OCI-LY1 (cell line): ENCODE data around the gene SORBS2.

ENCODE experiments used
- H2AFZ ChIP-seq: fragments of 200-600 bp; sonication (generic), shearing (Covaris generic); 2 replicates; pipeline ENCODE4 v1.6.0; 2014; ENCODE audit warnings: antibody characterized with exemption, mild to moderate bottlenecking, low read length
- H3F3A ChIP-seq: fragments of 200-600 bp; sonication (generic), shearing (Covaris generic); 2 replicates; pipeline ENCODE4 v1.6.0; 2014; ENCODE audit warnings: mild to moderate bottlenecking, antibody characterized with exemption, low read length, moderate library complexity; ENCODE audit not compliant: insufficient read depth
- H3K27ac ChIP-seq: fragments of 200-600 bp; sonication (generic); 2 replicates; pipeline ENCODE4 v1.5.1; 2014; ENCODE audit warnings: low read length, mixed run types, mild to moderate bottlenecking, low read depth; ENCODE audit not compliant: poor library complexity, severe bottlenecking
- H3K27me3 ChIP-seq: fragments of 200-600 bp; sonication (generic); 2 replicates; pipeline ENCODE4 v1.6.0; 2014; ENCODE audit warnings: antibody characterized with exemption, mild to moderate bottlenecking, low read length, moderate library complexity; ENCODE audit not compliant: insufficient read depth
- H3K36me3 ChIP-seq: fragments of 200-600 bp; sonication (generic); 2 replicates; pipeline ENCODE4 v1.6.1; 2014; ENCODE audit warnings: mild to moderate bottlenecking, antibody characterized with exemption, low read length, moderate library complexity, mixed read lengths; ENCODE audit not compliant: insufficient read depth
- H3K4me1 ChIP-seq: fragments of 200-600 bp; sonication (generic); 2 replicates; pipeline ENCODE4 v1.5.1; 2014; ENCODE audit warnings: mild to moderate bottlenecking, low read length, moderate library complexity; ENCODE audit not compliant: insufficient read depth, severe bottlenecking
- H3K4me2 ChIP-seq: fragments of 200-600 bp; sonication (generic), shearing (Covaris generic); 2 replicates; pipeline ENCODE4 v1.6.1; 2014; ENCODE audit warnings: low read length
- H3K4me3 ChIP-seq: fragments of 200-600 bp; sonication (generic); 2 replicates; pipeline ENCODE4 v1.5.1; 2014; ENCODE audit warnings: low read length, low read depth, mild to moderate bottlenecking, mixed read lengths; ENCODE audit not compliant: poor library complexity, severe bottlenecking
- H3K79me2 ChIP-seq: fragments of 200-600 bp; shearing (Covaris generic); 2 replicates; pipeline ENCODE4 v1.6.1; 2016; ENCODE audit warnings: mixed run types, low read length, mixed read lengths; ENCODE audit not compliant: insufficient read depth
- H3K9ac ChIP-seq: fragments of 200-600 bp; sonication (generic), shearing (Covaris generic); 2 replicates; pipeline ENCODE4 v1.6.1; 2014; ENCODE audit warnings: mild to moderate bottlenecking, low read length, mixed read lengths
- H3K9me2 ChIP-seq: fragments of 200-600 bp; sonication (generic), shearing (Covaris generic); 2 replicates; pipeline ENCODE4 v1.6.1; 2014; ENCODE audit warnings: low read depth, mild to moderate bottlenecking, low read length, mixed read lengths
- H3K9me3 ChIP-seq: fragments of 200-600 bp; shearing (Covaris generic); 2 replicates; pipeline ENCODE4 v1.6.1; 2014; ENCODE audit warnings: low read length, mixed read lengths
- H4K20me1 ChIP-seq: fragments of 200-600 bp; sonication (generic), shearing (Covaris generic); 2 replicates; pipeline ENCODE4 v1.6.0; 2016; ENCODE audit warnings: mild to moderate bottlenecking, low read length; ENCODE audit not compliant: insufficient read depth
- EZH2 ChIP-seq: fragments of 200-600 bp; sonication (generic), shearing (Covaris generic); IDR thresholded peaks from 2 replicates; pipeline ENCODE4 v1.8.0; 2017; ENCODE audit warnings: borderline replicate concordance, mixed run types, mild to moderate bottlenecking, antibody characterized with exemption, low read length, moderate library complexity, mixed read lengths
- TF ChIP-seq, protein P1 (sequence below): fragments of 200-600 bp; sonication (generic), shearing (Covaris generic); IDR thresholded peaks from 2 replicates; pipeline ENCODE4 v1.5.1; 2017; ENCODE audit warnings: mild to moderate bottlenecking, antibody characterized with exemption, low read length, moderate library complexity, mixed read lengths

Gene SORBS2

GRCh38 chr4:185734214-185734613, 77.8 kb downstream of the SORBS2 start:
- H3K4me1 ChIP-seq: peaks cover 30% of the 10 kb centered on the region
- H3K4me2 ChIP-seq: peak overlapping the region; percentile 14; the same call in 1 of the 2 replicates
- no peaks in the 10 kb centered on the region for H3K9me2 ChIP-seq
- H3K79me2 ChIP-seq: no peaks in the 10 kb centered on the region
- no peak overlapping the region for H2AFZ ChIP-seq
- H3F3A ChIP-seq: no peaks in the 10 kb centered on the region
- H3K36me3 ChIP-seq: peaks cover 29% of the 10 kb centered on the region
- no peak overlapping the region for H3K27ac ChIP-seq
- H3K9ac ChIP-seq: no peak overlapping the region
- H3K27me3 ChIP-seq: no peaks in the 10 kb centered on the region
- no peak overlapping the region for H3K4me3 ChIP-seq
- no peak for TF ChIP-seq EZH2
- TF ChIP-seq, protein P1, sequence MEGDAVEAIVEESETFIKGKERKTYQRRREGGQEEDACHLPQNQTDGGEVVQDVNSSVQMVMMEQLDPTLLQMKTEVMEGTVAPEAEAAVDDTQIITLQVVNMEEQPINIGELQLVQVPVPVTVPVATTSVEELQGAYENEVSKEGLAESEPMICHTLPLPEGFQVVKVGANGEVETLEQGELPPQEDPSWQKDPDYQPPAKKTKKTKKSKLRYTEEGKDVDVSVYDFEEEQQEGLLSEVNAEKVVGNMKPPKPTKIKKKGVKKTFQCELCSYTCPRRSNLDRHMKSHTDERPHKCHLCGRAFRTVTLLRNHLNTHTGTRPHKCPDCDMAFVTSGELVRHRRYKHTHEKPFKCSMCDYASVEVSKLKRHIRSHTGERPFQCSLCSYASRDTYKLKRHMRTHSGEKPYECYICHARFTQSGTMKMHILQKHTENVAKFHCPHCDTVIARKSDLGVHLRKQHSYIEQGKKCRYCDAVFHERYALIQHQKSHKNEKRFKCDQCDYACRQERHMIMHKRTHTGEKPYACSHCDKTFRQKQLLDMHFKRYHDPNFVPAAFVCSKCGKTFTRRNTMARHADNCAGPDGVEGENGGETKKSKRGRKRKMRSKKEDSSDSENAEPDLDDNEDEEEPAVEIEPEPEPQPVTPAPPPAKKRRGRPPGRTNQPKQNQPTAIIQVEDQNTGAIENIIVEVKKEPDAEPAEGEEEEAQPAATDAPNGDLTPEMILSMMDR: no peak
- H3K9me3 ChIP-seq: no peaks in the 10 kb centered on the region
- no peaks in the 10 kb centered on the region for H4K20me1 ChIP-seq

DNA sequence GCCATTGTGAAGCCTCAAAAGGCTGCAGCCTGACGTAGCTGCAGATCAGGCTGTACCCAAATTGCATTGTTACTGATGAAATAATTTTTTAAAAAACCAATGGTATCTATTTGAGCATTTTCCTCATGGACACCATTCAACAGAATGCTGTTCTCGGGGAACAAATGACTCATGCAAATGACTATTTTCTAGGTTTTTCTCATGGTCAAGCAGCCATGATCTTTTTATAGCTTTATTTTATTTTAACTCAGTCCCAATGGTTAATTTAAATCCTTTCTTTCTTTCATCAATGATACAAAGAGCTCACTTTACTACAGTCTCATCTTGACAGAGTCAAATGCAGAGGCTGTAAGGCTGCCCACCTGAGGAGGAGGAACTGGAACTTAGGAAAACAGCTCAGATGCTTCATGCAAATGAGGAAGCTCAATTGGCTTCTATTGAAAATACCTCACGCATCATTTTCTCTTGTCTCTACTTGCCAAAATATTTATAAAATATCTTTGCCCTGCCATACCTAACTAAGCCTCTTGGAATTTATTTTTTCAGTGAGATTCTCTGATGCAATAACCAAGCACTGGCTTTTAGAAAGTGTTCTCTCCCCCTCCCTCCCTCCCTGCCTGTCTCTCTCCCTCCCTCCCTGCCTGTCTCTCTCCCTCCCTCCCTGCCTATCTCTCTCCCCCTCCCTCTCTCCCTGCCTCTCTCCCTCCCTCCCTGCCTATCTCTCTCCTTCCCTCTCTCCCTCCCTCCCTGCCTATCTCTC, 81.0 kb downstream of the SORBS2 start:
- H3K27me3 ChIP-seq: no peaks in the 10 kb centered on the region
- no peaks in the 10 kb centered on the region for H3F3A ChIP-seq
- H4K20me1 ChIP-seq: no peaks in the 10 kb centered on the region
- no peak overlapping the region for H3K4me3 ChIP-seq
- peaks cover 31% of the 10 kb centered on the region for H3K36me3 ChIP-seq
- peaks cover 30% of the 10 kb centered on the region for H3K4me1 ChIP-seq
- no peaks in the 10 kb centered on the region for H3K79me2 ChIP-seq
- TF ChIP-seq, protein P1: no peak
- no peak for TF ChIP-seq EZH2
- peak overlapping the region; percentile 28 for H3K4me2 ChIP-seq
- H2AFZ ChIP-seq: no peak overlapping the region
- no peaks in the 10 kb centered on the region for H3K9me2 ChIP-seq
- no peak overlapping the region for H3K9ac ChIP-seq
- H3K9me3 ChIP-seq: no peaks in the 10 kb centered on the region
- no peak overlapping the region for H3K27ac ChIP-seq

- Histone ChIP-seq H2AFZ (no peak overlapping the region), H3K4me2 (peak overlapping the region; percentile 28; the same call in 1 of the 2 replicates), H4K20me1 (no peaks in the 10 kb centered on the region), H3F3A (no peaks in the 10 kb centered on the region), H3K27ac (no peak overlapping the region), H3K4me1 (peaks cover 30% of the 10 kb centered on the region), H3K4me3 (no peak overlapping the region), H3K9me2 (no peaks in the 10 kb centered on the region), H3K27me3 (no peaks in the 10 kb centered on the region), H3K9me3 (no peaks in the 10 kb centered on the region), H3K9ac (no peak overlapping the region), H3K79me2 (no peaks in the 10 kb centered on the region), H3K36me3 (peaks cover 30% of the 10 kb centered on the region)
- TF ChIP-seq, protein P1: no peak
- no peak for TF ChIP-seq EZH2
Measured at GRCh38 chr4:185730387-185730786, 81.6 kb downstream of the SORBS2 start.
